CD4-positive, alpha-beta T cell (primary cell): ENCODE measurements around the gene CRIP1. TPM values are rescaled to one million over a fixed set of nuclear protein-coding genes. Genes with fewer than 3 reads are reported as not detected.

Source experiments
- ATAC-seq: fragments of 200-7000 bp; cut with Tn5 transposase; one replicate; pipeline ENCODE4 v1.10.0; 2022; ENCODE audit warnings: mild to moderate bottlenecking; ENCODE audit not compliant: poor library complexity
- CTCF ChIA-PET: fragments of 350-600 bp; sonication (Branson Sonifier 250); formaldehyde crosslinking; loops from one replicate; lab custom pipeline; 2021; ENCODE audit warnings: antibody characterized with exemption, inconsistent platforms; lab: Charles Lee
- POLR2A ChIA-PET: fragments of 350-600 bp; sonication (Branson Sonifier 250); formaldehyde crosslinking; loops from one replicate; lab custom pipeline; 2021; ENCODE audit warnings: antibody characterized with exemption, inconsistent platforms; lab: Charles Lee
- DNase-seq, 14 experiments: peaks; one replicate each; pipeline ENCODE4 v3.0.0-alpha.2; 2013 to 2020; ENCODE audit warnings: mixed read lengths in 2 of 14
- H3K27ac ChIP-seq, 2 donors: one replicate each; pipeline versions ENCODE4 v1.5.1 to v1.7.0; 2013; ENCODE audit warnings: low read length in 2 of 2, low read depth in 1 of 2, mild to moderate bottlenecking in 1 of 2
- H3K27me3 ChIP-seq, 2 experiments: 1 replicate in 1 of 2; 2 replicates in 1 of 2; pipeline versions ENCODE4 v1.6.1 to v1.7.0; 2013; ENCODE audit warnings: low read length in 2 of 2, control low read depth in 1 of 2, mild to moderate bottlenecking in 1 of 2, moderate library complexity in 1 of 2; ENCODE audit not compliant: insufficient read depth in 2 of 2, control insufficient read depth in 1 of 2
- H3K36me3 ChIP-seq: one replicate; pipeline ENCODE4 v1.6.1; 2013; ENCODE audit warnings: low read length, control low read depth; ENCODE audit not compliant: insufficient read depth
- H3K4me1 ChIP-seq: one replicate; pipeline ENCODE4 v1.6.1; 2013; ENCODE audit warnings: low read length, control low read depth; ENCODE audit not compliant: insufficient read depth
- H3K4me3 ChIP-seq: one replicate; pipeline ENCODE4 v1.5.1; 2013; ENCODE audit warnings: mild to moderate bottlenecking, low read length, moderate library complexity
- H3K9me3 ChIP-seq, 2 experiments: 1 replicate in 1 of 2; 2 replicates in 1 of 2; pipeline versions ENCODE4 v1.6.1 to v1.7.0; 2013; ENCODE audit warnings: low read length in 2 of 2, mild to moderate bottlenecking in 2 of 2, control low read depth in 1 of 2, moderate library complexity in 1 of 2; ENCODE audit not compliant: control insufficient read depth in 1 of 2, insufficient read depth in 1 of 2
- H3K27ac Mint-ChIP-seq: one replicate; pipeline ENCODE4 v1.8.0; 2020; ENCODE audit warnings: mixed read lengths
- H3K27me3 Mint-ChIP-seq: one replicate; pipeline ENCODE4 v1.8.0; 2021; ENCODE audit warnings: mixed read lengths
- H3K36me3 Mint-ChIP-seq: one replicate; pipeline ENCODE4 v1.8.0; 2021; ENCODE audit warnings: low read depth, mixed read lengths
- H3K4me1 Mint-ChIP-seq: one replicate; pipeline ENCODE4 v1.8.0; 2021; ENCODE audit warnings: low read depth, mixed read lengths
- H3K4me3 Mint-ChIP-seq: one replicate; pipeline ENCODE4 v1.8.0; 2020; ENCODE audit warnings: mild to moderate bottlenecking, mixed read lengths
- H3K9me3 Mint-ChIP-seq: one replicate; pipeline ENCODE4 v1.8.0; 2020; ENCODE audit warnings: mixed read lengths
- CTCF ChIP-seq: fragments of 200-600 bp; IDR thresholded peaks from one replicate; pipeline ENCODE4 v1.8.0; 2022; ENCODE audit warnings: antibody characterized with exemption, mild to moderate bottlenecking
- intact Hi-C, 2 experiments: fragments of 100-400 bp; cut with DNase I in 1 of 2; cut with micrococcal nuclease in 1 of 2; formaldehyde crosslinking; loops; one replicate each; pipeline versions ENCODE4 v1.15.1 to v1.9.0; 2023 to 2025; cut with DNase I, micrococcal nuclease
- polyA plus RNA-seq, 2 donors: library from polyadenylated mRNA; unstranded; fragments of 120-200 nt; gene quantifications; one replicate each; pipeline ENCODE4 v1.2.1, GENCODE V29; 2013
- total RNA-seq, 174 experiments: library from RNA in 2 of 174; stranded (reverse) in 2 of 174; gene quantifications; one replicate each; pipeline ENCODE4 v1.2.3 and lab custom pipeline; 2021 to 2026

Gene CRIP1
- total RNA-seq: 100 to 1,000 TPM; 250 to 258 TPM
- 589 TPM for polyA plus RNA-seq (2013, experiment 1 of 2)
- polyA plus RNA-seq (2013, experiment 2 of 2): 524 TPM
- 0.32 to 88.0 (median 8.2) reads per million in 172 experiments for total RNA-seq (lab: John Stamatoyannopoulos, UW)

- Histone ChIP-seq H3K27me3 (no peaks in the 10 kb centered on the region), H3K4me3 (peak within 1 kb of the TSS; percentile 97), H3K9me3 (no peaks in the 10 kb centered on the region), H3K4me1 (peaks cover 83% of the 10 kb centered on the region), H3K36me3 (peaks cover 10% of the 10 kb centered on the region), H3K27ac (peak within 1 kb of the TSS; percentile 100)
- H3K4me1 Mint-ChIP-seq: peaks cover 52% of the 10 kb centered on the region
- H3K9me3 Mint-ChIP-seq: no peaks in the 10 kb centered on the region
- peak within 1 kb of the TSS; percentile 90 for H3K4me3 Mint-ChIP-seq
- DNase-seq (peak in 3 of 14 experiments; percentile 10 to 62 (median 61)), ATAC-seq (no peak)
- intact Hi-C loops: no loop called here
- H3K27me3 Mint-ChIP-seq: no peaks in the 10 kb centered on the region
- CTCF ChIA-PET: interaction anchor here (1.8 kb wide), 1 partner anchor 38 kb away, joined by 6 read pairs; no protein-coding TSS in a partner anchor
- H3K36me3 Mint-ChIP-seq: peaks cover 21% of the 10 kb centered on the region
- no peak for TF ChIP-seq CTCF
- peak within 1 kb of the TSS; percentile 97 for H3K27ac Mint-ChIP-seq
- POLR2A ChIA-PET: interaction anchor here (1.3 kb wide), 1 partner anchor 116 kb away, joined by 3 read pairs; no protein-coding TSS in a partner anchor
Measured at GRCh38 chr14:105486163-105486973, at the start of gene CRIP1. CRIP1 (plus strand) TSS chr14:105486886; CDS start chr14:105487260, 374 bp downstream.

GRCh38 chr14:105436891-105437722 lies 49.6 kb upstream of the CRIP1 start:
- ChIA-PET CTCF (no interaction called here), POLR2A (interaction anchor here (0.6 kb wide), 1 partner anchor 120 kb away, joined by 3 read pairs; no protein-coding TSS in a partner anchor)
- H3K27me3 ChIP-seq: no peaks in the 10 kb centered on the region
- DNase-seq (no peak), ATAC-seq (no peak)
- TF ChIP-seq CTCF: no peak
- H3K36me3 ChIP-seq: peaks cover 8% of the 10 kb centered on the region
- Mint-ChIP-seq H3K36me3 (peaks cover 5% of the 10 kb centered on the region), H3K27ac (no peak overlapping the region), H3K4me1 (peaks cover 15% of the 10 kb centered on the region), H3K27me3 (no peaks in the 10 kb centered on the region), H3K4me3 (no peak overlapping the region), H3K9me3 (no peaks in the 10 kb centered on the region)
- H3K9me3 ChIP-seq: no peaks in the 10 kb centered on the region
- H3K4me3 ChIP-seq: no peak overlapping the region
- intact Hi-C loops: no loop called here
- H3K4me1 ChIP-seq: peaks cover 13% of the 10 kb centered on the region
- no peak overlapping the region for H3K27ac ChIP-seq
